Activated CD4-positive, alpha-beta T cell treated with anti-CD3 and anti-CD28 coated beads, Interleukin-2, Interleukin-4, amounts not matched to agents 100 ng/mL and 50 ng/mL, durations not matched to agents 16 hours and 8 hours (primary cell): ENCODE measurements around the gene TMEM131.
"Not testable (repeated sequence)": the region's sequence is repeated elsewhere in the genome, so short reads cannot be mapped to it uniquely, and the experiment has no call there.

Experiments
- DNase-seq: peaks from one replicate; pipeline ENCODE4 v3.0.0-alpha.2; 2020; ENCODE audit warnings: low spot score

The TMEM131 gene

GRCh38 chr2:97911922-97912575 is 83.7 kb downstream of the TMEM131 start:
- no peak for DNase-seq

- peak; percentile 33 for DNase-seq
Measured at GRCh38 chr2:97911206-97911921, 84.4 kb downstream of the TMEM131 start.

- DNase-seq = no peak
Measured at GRCh38 chr2:97910403-97911205, 85.1 kb downstream of the TMEM131 start.

GRCh38 chr2:97908208-97908676 is 87.5 kb downstream of the TMEM131 start:
- no peak for DNase-seq

- DNase-seq = no peak
Measured at GRCh38 chr2:97907369-97908100, 88.2 kb downstream of the TMEM131 start.

- no peak for DNase-seq
Measured at GRCh38 chr2:97906307-97906706, 89.4 kb downstream of the TMEM131 start.

- no peak for DNase-seq
Measured at GRCh38 chr2:97905294-97905693, 90.5 kb downstream of the TMEM131 start.

- DNase-seq = no peak
Measured at GRCh38 chr2:97901862-97902261, 93.9 kb downstream of the TMEM131 start.

GRCh38 chr2:97900806-97901205 is 94.9 kb downstream of the TMEM131 start:
- DNase-seq = no peak

GRCh38 chr2:97893042-97893441 is 102.7 kb downstream of the TMEM131 start:
- DNase-seq = not testable (repeated sequence)

- no peak for DNase-seq
Measured at GRCh38 chr2:97891611-97892010, 104.1 kb downstream of the TMEM131 start.

- no peak for DNase-seq
Measured at GRCh38 chr2:97889156-97889555, 106.6 kb downstream of the TMEM131 start.

- DNase-seq = no peak
Measured at GRCh38 chr2:97885841-97886240, 109.9 kb downstream of the TMEM131 start.

GRCh38 chr2:97880334-97880733 is 115.4 kb downstream of the TMEM131 start:
- DNase-seq = no peak

- DNase-seq = no peak
Measured at GRCh38 chr2:97878865-97879264, 116.9 kb downstream of the TMEM131 start.

GRCh38 chr2:97878317-97878716 is 117.4 kb downstream of the TMEM131 start:
- DNase-seq = not testable (repeated sequence)

- no peak for DNase-seq
Measured at GRCh38 chr2:97871096-97871780, 124.5 kb downstream of the TMEM131 start.

- peak; percentile 90 for DNase-seq
Measured at GRCh38 chr2:97870396-97870843, 125.3 kb downstream of the TMEM131 start.

- DNase-seq = no peak
Measured at GRCh38 chr2:97869722-97870346, 125.9 kb downstream of the TMEM131 start.

GRCh38 chr2:97868986-97869721 is 126.6 kb downstream of the TMEM131 start:
- DNase-seq = no peak
